Measurements from ENCODE around the gene MICOS13.
A peak's percentile ranks its signal among the peaks of the same experiment; 100 is the strongest.
"Not testable (repeated sequence)": the region's sequence is repeated elsewhere in the genome, so short reads cannot be mapped to it uniquely, and the experiment has no call there.

MICOS13 gene

DNA sequence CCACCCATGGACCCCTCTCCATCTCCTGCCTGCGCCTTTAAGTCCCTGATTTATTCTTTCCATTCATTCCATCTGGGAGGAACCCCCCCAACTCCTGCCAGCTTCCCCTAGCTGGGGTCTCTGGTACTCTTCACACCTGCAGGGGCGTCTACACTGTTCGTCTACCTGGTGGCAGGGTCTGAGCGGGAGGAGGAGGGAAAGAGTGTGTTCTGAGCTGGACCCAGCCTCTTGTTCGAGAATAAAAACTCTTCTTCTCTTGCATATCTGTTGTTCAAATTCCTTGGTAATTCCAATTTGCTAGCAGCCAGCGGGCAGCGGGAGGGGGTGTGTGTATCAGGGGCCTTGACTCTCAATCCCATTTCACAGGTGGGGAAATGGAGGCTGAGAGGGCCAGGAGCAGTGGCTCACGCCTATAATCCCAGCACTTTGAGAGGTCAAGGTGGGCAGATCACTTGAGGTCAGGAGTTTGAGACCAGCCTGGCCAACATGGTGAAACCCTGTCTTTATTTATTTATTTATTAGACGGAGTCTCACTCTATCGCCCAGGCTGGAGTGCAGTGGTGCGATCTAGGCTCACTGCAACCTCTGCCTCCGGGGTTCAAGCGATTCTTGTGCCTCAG is 8.1 kb upstream of the MICOS13 start:
- DNase-seq (ENCODE audit: insufficient read length, low spot score); FAIRE-seq: not testable (repeated sequence)

DNA sequence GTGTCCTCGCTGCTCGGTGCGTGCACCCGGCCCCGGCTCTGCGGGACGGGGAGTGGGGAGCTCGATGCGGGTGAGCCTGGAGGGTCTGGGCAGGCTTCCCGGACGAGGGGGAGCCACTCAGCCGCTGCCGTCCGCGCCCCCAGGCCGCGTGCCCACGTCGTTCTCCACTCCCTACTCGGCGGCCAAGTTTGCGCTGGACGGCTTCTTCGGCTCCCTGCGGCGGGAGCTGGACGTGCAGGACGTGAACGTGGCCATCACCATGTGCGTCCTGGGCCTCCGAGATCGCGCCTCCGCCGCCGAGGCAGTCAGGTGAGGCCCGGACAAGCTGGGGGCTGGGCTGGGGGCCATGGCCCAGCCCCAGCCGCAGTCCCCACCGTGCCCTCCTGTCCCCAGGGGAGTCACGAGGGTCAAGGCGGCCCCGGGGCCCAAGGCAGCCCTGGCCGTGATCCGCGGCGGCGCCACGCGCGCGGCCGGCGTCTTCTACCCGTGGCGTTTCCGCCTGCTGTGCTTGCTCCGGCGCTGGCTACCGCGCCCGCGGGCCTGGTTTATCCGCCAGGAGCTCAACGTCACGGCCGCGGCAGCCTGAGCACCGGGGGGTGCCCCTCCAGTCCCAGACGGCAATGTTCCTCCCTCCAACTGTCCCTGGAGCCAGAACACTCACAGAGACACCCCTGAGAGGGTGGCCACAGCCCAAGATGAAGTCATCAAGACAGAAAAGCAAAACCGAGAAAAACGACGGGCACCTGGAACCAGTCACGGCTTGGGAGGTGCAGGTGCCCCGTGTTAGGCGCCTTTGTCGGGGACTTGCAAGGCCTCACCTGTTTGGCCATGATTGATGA is 7.3 kb upstream of the MICOS13 start:
- DNase-seq (ENCODE audit: insufficient read length, low spot score) (no peak), FAIRE-seq (no peak)

DNA sequence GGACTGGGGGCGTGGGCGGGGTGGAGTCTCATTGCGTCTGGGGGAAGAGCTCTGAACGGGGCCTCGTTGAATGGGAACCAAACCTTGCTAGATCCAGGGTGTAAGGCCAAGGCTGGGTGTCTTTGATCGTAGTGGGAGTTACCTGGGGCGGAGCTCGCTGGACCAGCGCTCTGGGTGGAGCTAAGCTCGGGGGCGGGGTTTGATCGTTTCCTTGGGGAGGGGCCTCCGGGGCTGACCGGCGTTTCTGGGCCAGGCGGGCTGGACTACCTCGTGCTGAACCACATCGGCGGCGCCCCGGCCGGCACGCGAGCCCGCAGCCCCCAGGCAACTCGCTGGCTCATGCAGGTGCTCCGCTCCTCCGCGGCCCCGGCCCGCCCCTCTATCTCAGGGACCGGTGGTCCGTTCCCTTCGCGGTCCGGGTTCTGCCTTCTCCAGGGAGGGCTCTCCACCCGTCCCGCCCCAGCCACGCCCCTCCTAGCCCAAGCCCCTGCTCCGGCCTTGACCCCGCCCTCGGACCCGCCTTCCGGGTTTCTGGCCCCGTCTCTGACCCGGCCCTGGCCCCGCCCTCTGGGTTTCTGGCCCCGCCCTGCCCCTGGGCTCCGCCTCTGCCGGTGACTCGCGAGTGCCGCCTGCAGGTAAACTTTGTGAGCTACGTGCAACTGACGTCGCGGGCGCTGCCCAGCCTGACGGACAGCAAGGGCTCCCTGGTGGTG is 6.5 kb upstream of the MICOS13 start:
- FAIRE-seq = peak; percentile 93

DNA sequence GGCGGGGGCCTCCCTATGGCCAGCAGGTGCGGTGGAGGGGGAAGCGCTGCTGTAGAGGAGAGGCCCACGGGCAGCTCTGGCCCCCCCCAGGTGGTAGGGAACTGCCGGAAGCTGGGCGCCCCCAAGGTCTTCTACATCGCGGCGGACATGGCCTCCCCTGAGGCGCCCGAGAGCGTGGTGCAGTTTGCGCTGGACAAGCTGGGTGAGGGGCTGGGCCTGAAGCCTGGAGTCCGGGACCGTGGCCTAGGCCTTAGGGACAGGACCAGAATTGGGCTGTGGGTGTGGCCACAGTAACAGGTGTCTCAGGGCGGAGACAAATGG is 6.0 kb upstream of the MICOS13 start:
- DNase-seq (ENCODE audit: insufficient read length, low spot score) (no peak), FAIRE-seq (no peak)

More for the DNA sequence above, 6.5 kb upstream of the MICOS13 start:
- peak; percentile 93 for DNase-seq (ENCODE audit: insufficient read length, low spot score)

DNA sequence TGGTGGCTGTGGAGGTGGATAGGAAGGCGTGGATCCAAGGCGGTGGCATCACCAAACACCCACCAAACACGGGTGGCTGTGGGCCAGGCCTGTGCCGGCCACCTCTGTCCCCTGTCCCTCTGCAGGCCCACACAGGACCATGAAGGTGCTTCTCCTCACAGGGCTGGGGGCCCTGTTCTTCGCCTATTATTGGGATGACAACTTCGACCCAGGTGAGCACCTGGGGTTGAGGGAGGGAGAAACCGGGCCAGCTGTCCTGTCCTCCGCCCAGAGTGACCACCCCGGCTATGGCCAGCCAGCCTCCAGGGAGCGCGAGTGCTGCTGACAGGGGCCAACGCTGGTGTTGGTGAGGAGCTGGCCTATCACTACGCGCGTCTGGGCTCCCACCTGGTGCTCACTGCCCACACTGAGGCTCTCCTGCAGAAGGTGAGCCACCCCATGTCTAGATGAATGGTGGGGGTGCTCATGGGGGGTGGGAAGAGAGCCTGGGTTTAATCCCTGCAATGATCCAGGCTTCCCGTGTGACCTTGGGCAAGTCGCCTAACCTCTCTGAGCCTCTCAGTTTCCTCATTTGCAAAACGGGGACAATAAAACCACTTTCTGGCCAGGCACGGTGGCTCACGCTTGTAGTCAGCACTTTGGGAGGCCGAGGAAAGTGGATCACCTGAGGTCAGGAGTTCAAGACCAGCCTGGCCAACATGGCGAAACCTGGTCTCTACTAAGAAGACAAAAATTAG is 4.5 kb upstream of the MICOS13 start:
- no peak for DNase-seq (ENCODE audit: insufficient read length, low spot score)
- FAIRE-seq = no peak

DNA sequence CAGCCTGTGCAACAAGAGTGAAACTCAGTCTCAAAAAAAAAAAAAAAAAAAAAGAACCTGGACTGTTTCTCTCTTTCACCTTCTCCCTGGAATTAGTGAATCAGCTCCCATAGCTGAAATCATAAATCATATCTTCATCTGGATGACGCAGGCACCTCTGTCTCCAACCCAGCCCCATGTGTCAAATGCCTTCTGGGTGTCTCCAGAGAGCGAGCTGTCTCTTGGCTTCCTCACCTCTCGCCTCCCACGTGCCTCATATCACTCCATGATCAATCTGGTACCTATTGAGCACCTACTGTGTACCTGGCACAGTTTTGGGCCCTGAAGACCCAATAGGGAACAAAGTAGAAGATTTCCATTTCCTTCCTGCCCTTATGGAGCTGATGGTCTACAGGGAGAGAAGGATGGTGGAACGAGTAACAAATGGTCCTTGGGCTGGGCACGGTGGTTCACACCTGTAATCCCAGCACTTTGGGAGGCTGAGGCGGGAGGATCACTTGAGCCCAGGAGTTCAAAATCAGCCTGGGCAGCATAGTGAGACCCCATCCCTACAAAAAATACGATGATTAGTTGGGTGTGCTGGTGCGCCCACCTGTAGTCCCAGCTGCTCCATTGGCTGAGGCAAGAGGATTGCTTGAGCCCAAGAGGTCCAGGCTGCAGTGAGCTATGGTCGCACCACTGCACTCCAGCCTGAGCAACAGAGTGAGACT is 3.0 kb upstream of the MICOS13 start:
- FAIRE-seq = no peak
- no peak for DNase-seq (ENCODE audit: insufficient read length, low spot score)

DNA sequence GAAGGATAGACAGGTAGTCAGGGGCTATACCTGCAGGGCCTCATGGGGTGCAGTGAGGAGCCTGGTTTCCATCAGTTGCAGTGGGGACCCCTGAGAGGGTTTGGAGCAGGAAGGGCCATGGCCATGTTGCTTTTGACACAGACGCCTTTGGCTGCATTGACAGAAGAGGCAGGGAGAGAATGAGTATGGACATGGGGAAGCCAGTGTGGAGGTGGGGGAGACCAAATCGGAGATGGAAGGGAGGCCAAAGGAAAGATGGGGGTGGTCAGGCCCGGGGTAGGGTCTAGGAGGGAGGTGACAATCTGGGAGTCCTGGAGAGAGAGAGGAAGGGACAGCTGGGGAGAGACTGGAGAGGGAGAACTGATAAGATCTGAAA is 1.8 kb upstream of the MICOS13 start:
- no peak for DNase-seq (ENCODE audit: insufficient read length, low spot score)
- FAIRE-seq = no peak

DNA sequence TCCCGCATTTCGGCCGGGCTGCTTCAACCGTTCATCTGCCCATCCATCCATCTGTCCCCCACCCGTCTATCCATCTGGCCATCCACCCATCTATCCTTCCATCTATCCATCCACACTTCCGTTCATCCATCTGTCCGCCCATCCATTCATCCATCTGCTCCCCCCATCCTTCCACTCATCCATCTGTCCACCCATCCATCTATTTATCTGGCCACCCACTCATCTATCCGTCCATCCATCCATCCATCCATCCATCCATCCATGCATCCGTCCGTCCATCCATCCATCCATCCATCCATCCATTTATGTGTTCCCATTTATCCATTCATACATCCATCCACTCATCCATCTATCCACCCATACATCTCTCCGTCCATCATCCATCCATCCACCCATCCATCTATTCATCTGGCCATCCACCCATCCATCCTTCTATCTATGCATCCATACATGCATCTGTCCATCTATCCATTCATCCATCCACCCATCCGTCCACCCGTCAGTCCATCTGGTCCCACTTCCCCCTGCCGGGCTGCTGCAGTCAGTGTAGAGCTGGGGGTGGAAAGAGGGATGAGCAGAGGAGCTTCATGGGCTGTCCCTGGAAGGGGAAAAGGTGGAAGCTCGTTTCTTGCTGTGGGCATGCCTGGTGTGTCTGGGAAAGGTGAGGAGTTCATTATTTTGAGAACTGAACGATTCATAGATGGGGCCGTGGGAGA is 1.2 kb upstream of the MICOS13 start:
- DNase-seq (ENCODE audit: insufficient read length, low spot score) = no peak
- FAIRE-seq = no peak

DNA sequence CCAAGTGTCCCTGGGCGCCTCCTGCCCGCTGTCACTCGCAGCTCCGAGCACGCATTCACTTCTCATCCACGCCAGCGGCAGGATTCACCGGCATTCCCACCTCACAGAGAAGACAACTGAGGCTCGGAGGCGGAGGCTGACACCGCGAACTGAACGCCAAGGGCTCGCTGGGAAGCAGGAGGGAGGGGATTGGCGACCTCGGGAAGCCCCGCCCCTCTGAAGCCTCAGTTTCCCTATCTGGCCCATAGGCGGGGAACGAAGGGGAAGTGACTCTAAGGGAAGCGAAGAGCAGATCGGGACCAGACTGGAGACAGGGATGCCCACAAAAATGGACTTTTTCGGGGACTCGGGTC is 256 bp downstream of the MICOS13 start:
- no peak for FAIRE-seq
- no peak for DNase-seq (ENCODE audit: insufficient read length, low spot score)

DNA sequence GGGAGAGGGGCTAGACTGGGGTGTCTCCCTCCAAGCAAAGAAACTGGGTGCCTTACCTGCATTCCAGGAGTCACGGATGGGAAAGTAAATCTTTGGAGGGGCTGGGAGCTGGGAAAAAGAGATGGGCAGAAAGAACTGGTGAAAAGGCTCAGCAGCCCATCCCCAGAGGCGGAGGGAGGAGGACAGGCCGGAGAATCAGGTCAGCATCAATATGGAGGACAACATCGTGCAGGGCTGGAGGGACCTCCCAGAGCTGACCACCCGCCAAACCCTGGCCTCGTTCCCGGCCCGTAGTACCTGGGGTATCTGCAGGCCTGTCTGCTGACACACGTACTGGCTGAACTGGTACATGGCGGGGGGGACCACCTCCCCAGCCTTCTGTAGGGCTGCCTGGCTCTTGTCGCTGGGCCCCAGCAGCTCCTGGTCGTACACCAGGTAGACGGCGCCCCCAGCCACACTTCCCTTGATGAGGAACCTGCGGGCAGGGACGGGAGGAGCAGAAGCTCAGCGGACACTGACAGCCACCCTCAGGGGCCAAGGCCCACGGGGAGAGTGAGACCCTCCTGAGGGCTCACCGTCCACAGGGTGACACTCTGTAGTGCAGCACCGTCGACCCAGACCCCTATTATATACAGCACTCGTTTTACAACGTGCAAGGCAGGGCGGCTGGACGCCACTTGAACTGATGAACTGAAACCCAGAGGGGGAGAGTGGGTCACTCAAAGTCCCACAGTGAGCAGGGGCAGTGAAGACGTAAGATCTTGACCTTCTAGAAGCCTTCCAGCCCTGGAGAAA is 830 bp downstream of the MICOS13 start:
- FAIRE-seq = peak; percentile 35
- DNase-seq (ENCODE audit: insufficient read length, low spot score) = no peak

DNA sequence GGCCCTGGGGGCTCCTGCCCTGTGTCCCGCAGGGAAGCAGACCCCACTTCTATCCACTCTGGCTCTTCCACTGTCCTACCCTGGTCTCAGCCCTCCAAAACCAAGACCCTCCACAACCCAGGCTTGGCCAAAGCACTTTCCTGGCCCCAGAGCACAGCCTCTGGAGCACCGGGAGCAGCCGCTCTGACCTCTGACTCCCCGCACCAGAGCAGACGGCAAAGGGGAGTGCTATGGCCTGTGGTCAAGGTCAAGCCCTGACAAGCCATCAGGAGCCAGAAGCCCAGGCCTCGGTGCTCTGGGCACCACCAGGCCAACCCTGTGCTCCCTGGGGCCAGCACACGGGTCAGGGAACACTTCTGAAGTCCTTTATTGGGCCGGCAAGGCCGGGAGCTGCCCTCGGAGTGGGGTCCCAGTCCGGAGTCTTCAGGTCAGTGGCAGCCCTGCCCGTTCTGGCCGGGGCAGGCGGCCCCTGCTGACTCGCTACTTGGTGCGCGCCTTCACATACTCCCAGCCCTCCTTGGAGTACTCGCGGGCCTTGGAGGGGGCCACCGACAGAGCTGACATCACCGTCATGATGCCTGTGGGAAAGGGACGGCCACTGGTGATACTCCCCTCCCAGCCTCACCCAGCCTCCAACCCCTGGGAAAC is 2.1 kb downstream of the MICOS13 start:
- no peak for FAIRE-seq
- no peak for DNase-seq (ENCODE audit: insufficient read length, low spot score)

DNA sequence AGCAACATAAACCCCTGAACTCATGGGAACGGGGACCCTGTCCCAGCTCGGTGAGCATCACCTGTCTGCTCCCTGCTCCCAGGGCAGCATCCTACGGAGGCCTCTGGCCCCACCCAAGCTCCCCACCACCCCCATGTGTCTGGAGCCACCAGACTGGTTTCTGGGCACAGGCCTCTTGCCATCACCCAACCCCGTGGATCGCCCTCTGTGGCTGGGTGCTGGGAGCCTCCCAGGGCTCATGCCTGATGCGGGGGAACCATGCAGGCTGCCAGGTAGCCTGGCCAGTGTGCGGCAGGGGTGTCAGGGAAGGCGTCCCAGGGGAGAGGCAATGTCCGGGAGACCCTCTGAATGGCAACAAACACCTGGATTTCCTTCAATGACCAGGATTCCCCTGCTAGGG is 2.7 kb downstream of the MICOS13 start:
- DNase-seq (ENCODE audit: insufficient read length, low spot score) (no peak), FAIRE-seq (no peak)

DNA sequence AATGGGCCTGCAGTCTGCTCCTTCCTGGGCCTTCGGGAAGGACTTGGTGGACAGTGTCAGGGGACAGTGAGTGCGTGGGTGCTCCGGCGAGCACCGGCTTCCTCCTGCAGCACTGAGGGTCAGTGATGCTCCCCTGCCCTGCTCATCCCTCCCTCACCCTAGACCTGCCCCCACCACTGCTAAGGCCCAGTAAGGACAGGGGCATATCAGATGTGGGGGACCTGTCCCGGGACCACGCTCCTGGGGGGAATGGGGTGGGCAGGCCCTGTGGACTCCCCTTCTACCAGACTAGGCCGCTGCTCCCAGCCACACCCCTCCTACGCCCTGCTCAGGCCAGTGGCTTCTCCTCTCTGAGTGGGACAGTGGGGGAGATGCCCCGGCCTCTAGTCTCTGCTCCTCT is 3.2 kb downstream of the MICOS13 start:
- FAIRE-seq = no peak
- DNase-seq (ENCODE audit: insufficient read length, low spot score) = no peak

DNA sequence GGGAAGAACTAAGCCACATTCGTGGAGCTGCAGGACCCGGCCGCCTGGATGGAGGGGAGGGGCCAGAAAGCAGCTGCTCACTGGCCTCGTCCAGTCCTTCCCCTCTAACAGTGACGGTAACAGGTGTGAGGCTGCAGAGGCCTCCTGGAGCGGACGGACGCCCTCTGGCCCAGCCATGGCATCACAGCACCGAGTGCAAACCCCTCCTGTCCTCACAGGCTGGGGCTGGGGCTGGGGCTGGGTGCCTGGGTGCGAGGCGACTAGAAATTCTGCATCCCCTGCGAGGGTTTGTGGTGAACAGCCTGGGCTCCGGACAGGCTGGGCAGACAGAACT is 3.6 kb downstream of the MICOS13 start:
- FAIRE-seq (no peak), DNase-seq (ENCODE audit: insufficient read length, low spot score) (no peak)

DNA sequence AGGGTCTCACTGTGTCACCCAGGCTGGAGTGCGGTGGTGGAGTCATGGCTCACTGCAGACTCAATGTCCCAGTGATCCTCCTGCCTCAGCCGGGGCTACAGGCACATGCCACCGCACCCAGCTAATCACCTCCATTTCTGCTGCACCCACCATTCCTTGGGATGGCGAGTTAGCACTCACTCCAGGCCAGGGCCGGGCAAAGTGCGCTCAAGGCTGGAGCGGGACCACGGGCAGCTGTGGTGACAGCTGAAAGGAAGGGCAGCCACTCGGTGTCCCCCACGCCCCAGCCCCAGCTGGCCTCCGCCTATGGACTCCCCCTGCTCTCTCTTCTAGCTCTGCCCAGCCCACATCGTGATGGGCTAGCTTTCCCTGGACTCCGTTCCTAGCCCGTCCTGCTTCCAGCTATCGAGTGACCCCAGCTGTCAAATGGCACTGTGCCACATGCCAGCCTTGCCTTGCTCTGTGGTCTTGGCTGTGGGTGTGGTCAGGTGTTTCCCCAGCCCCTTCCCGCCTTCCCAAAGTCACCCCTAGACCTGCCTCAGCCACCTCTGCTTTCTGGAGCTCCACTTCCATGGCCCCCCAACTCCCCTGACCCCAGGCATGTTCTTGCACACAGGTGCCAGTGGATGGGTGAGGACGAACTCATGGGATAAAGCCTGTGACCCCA is 4.1 kb downstream of the MICOS13 start:
- DNase-seq (ENCODE audit: insufficient read length, low spot score) = no peak

DNA sequence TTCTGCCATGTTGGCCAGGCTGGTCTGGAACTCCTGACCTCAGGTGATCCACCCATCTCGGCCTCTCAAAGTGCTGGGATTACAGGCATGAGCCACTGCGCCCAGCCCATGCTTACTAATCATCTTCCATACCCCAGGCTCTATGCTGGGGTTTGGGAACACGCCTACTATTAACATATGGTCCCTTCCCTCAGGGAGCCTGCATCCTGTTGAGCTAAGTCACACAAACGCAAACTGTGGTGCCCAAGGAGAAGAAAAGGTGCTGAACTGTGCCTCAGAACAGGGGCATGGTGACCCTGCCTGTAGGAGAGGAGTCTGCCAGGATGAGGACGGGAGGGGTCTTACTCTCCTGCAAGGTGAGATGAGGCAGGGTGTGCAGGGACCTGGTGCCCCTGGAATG is 5.6 kb downstream of the MICOS13 start:
- no peak for FAIRE-seq
- DNase-seq (ENCODE audit: insufficient read length, low spot score) = no peak

More for the DNA sequence above, 4.1 kb downstream of the MICOS13 start:
- no peak for FAIRE-seq

DNA sequence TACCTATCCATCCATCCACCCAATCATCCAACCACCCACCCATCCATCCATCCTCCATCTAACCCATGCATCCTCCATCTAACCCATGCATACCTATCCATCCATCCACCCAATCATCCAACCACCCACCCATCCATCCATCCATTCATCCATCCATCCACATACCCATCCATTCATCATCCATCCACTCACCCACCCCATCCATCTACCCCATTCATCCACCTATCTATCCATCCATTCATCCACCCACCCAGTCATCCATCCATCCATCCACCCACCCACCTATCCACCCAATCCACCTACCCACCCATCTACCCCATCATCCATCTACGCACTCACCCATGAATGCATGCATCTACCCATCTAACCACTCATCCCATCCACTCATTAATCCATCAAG is 6.6 kb downstream of the MICOS13 start:
- FAIRE-seq = peak; percentile 44

DNA sequence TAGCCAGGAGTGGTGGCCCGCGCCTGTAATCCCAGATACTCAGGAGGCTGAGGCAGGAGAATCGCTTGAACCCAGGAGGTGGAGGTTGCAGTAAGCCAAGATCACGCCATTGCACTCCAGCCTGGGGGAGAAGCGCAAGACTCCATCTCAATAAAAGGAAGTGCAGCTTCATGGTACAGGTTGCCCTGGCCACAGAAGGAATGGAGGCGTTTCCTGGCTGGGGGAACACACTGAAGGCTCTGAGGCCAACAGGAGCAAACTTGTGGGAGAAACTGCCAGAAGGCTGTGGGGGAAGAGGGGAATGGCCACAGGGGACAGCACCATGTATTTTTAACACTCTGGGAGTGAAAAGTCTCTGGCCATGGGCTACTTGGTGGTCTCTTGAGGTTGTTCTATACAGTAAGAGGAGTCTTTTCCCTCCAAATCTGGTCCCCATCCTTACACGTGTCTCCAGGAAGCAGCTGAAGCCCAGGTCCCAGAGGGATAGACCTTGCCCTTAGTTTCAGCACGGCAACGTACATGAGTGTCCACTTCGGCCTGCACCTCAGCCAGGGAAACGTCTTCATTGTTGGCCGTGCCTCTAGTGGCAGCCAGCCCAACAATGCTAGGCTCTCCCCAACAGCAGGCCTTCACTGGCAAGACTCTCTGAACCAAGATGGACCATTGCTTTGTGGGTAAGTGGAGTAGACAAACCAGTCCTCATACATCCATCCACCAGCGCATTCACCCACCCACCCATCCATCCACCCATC is 7.4 kb downstream of the MICOS13 start:
- FAIRE-seq (no peak), DNase-seq (ENCODE audit: insufficient read length, low spot score) (no peak)

More for the DNA sequence above, 6.6 kb downstream of the MICOS13 start:
- DNase-seq (ENCODE audit: insufficient read length, low spot score) = no peak
